Measurements from ENCODE around the gene CCSER1. TPM values are rescaled to one million over a fixed set of nuclear protein-coding genes. Genes with fewer than 3 reads are reported as not detected.

Gene CCSER1
- total RNA-seq, 2 experiments from 2014 or later: not detected

- intact Hi-C loops (cut with micrococcal nuclease; ENCODE audit: unreplicated experiment): no loop called here
These were observed 316.0 kb downstream of the CCSER1 start for GRCh38 chr4:90443231-90443630.

DNA sequence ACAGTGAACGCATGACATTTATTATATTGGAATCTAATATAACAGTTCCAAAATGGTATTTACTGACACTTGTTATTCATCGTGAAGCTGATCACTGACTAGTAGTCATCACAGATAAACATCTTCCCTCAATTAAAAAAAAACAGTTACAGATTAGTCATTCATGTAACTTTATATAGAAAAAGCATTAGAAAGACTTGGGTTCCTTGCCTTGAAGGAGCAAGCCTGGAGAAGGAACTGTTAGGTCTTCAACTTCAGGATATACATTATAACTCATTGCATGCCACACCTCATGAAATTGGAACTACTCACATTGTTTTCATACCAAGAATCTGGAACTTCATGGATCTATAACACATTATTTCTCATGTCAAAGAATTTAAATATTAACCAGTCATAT, 317.7 kb downstream of the CCSER1 start:
- Histone ChIP-seq H3K4me1 (ENCODE audit: insufficient read depth, low read length, poor library complexity, severe bottlenecking) (no peaks in the 10 kb centered on the region), H3K27ac (ENCODE audit: low read depth, low read length, poor library complexity, severe bottlenecking) (no peak overlapping the region), H2AFZ (ENCODE audit: low read length) (no peak overlapping the region), H3K4me2 (ENCODE audit: low read length) (no peak overlapping the region), H3K9me2 (ENCODE audit: insufficient read depth, low read length) (no peaks in the 10 kb centered on the region), H3K9me3 (ENCODE audit: low read length) (no peaks in the 10 kb centered on the region), H3K36me3 (ENCODE audit: insufficient read depth, low read length) (no peaks in the 10 kb centered on the region), H3K79me2 (ENCODE audit: insufficient read depth, low read depth, low read length) (no peaks in the 10 kb centered on the region), H3K4me3 (ENCODE audit: low read depth, low read length, poor library complexity, severe bottlenecking) (no peak overlapping the region), H4K20me1 (ENCODE audit: insufficient read depth, low read length) (no peaks in the 10 kb centered on the region)
- no peak for TF ChIP-seq CTCF (conservative IDR thresholded peaks at IDR 0.05; ENCODE audit: low read length)
- TF ChIP-seq EZH2phosphoT487 (IDR thresholded peaks at IDR 0.05; ENCODE audit: borderline replicate concordance, low read depth, low read length): no peak
- CTCF ChIA-PET (ENCODE audit: unreplicated experiment): no interaction called here
- POLR2A ChIA-PET: no interaction called here
- intact Hi-C loops (cut with micrococcal nuclease; ENCODE audit: unreplicated experiment): no loop called here
- BruUV-seq (replicated peaks): no TSS peak
- no peak for DNase-seq (ENCODE audit: low spot score)

More at GRCh38 chr4:90443231-90443630, 316.0 kb downstream of the CCSER1 start:
- Histone ChIP-seq H3K27ac (ENCODE audit: low read depth, low read length, poor library complexity, severe bottlenecking) (no peak overlapping the region), H3K79me2 (ENCODE audit: insufficient read depth, low read depth, low read length) (no peaks in the 10 kb centered on the region), H3K4me2 (ENCODE audit: low read length) (no peak overlapping the region), H4K20me1 (ENCODE audit: insufficient read depth, low read length) (no peaks in the 10 kb centered on the region), H3K36me3 (ENCODE audit: insufficient read depth, low read length) (no peaks in the 10 kb centered on the region), H3K9me3 (ENCODE audit: low read length) (no peaks in the 10 kb centered on the region), H3K9me2 (ENCODE audit: insufficient read depth, low read length) (no peaks in the 10 kb centered on the region), H3K4me3 (ENCODE audit: low read depth, low read length, poor library complexity, severe bottlenecking) (no peak overlapping the region), H3K4me1 (ENCODE audit: insufficient read depth, low read length, poor library complexity, severe bottlenecking) (no peaks in the 10 kb centered on the region), H2AFZ (ENCODE audit: low read length) (no peak overlapping the region)
- no peak for TF ChIP-seq CTCF (conservative IDR thresholded peaks at IDR 0.05; ENCODE audit: low read length)
- no peak for TF ChIP-seq EZH2phosphoT487 (IDR thresholded peaks at IDR 0.05; ENCODE audit: borderline replicate concordance, low read depth, low read length)
- CTCF ChIA-PET (ENCODE audit: unreplicated experiment): no interaction called here
- DNase-seq (ENCODE audit: low spot score): no peak
- no TSS peak for BruUV-seq (replicated peaks)
- POLR2A ChIA-PET: no interaction called here

DNA sequence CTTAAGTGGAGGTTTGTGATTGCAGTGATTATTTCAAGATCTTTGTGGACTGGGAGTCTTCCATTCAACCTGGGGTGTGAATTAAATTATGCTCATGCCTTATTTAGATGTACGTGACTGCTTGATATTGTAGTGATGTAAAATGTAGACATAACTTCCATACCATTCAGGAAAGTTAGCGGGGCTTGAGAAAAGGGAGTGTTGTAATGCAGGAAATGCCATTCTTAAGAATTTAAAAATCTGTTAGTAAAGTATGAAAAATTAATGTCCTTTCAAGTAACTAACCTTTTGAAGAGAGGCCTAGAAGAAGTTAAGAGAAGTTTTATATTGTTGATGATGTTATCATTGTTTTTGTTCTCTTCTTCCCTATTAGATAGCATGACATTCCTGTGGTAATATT, 318.2 kb downstream of the CCSER1 start:
- POLR2A ChIA-PET: no interaction called here
- intact Hi-C loops (cut with micrococcal nuclease; ENCODE audit: unreplicated experiment): no loop called here
- BruUV-seq (replicated peaks): no TSS peak

More for the DNA sequence above, 318.2 kb downstream of the CCSER1 start:
- H3K4me3 ChIP-seq (ENCODE audit: low read depth, low read length, poor library complexity, severe bottlenecking): no peak overlapping the region
- H4K20me1 ChIP-seq (ENCODE audit: insufficient read depth, low read length): no peaks in the 10 kb centered on the region
- no peaks in the 10 kb centered on the region for H3K9me2 ChIP-seq (ENCODE audit: insufficient read depth, low read length)
- no peak overlapping the region for H3K4me2 ChIP-seq (ENCODE audit: low read length)
- no peaks in the 10 kb centered on the region for H3K4me1 ChIP-seq (ENCODE audit: insufficient read depth, low read length, poor library complexity, severe bottlenecking)
- H3K79me2 ChIP-seq (ENCODE audit: insufficient read depth, low read depth, low read length): no peaks in the 10 kb centered on the region
- no peaks in the 10 kb centered on the region for H3K36me3 ChIP-seq (ENCODE audit: insufficient read depth, low read length)
- no peaks in the 10 kb centered on the region for H3K9me3 ChIP-seq (ENCODE audit: low read length)
- no peak for TF ChIP-seq CTCF (conservative IDR thresholded peaks at IDR 0.05; ENCODE audit: low read length)
- TF ChIP-seq EZH2phosphoT487 (IDR thresholded peaks at IDR 0.05; ENCODE audit: borderline replicate concordance, low read depth, low read length): no peak
- CTCF ChIA-PET (ENCODE audit: unreplicated experiment): no interaction called here
- DNase-seq (ENCODE audit: low spot score): no peak
- H2AFZ ChIP-seq (ENCODE audit: low read length): no peak overlapping the region
- H3K27ac ChIP-seq (ENCODE audit: low read depth, low read length, poor library complexity, severe bottlenecking): no peak overlapping the region
